HG03159 (cell line): ENCODE data around the gene ZNF592.

Experiments
- ATAC-seq: cut with Tn5 transposase; IDR thresholded peaks from one replicate; pipeline ENCODE4 v1.9.1; 2021; ENCODE audit warnings: mild to moderate bottlenecking, moderate library complexity; ENCODE audit not compliant: unreplicated experiment

Gene ZNF592

DNA sequence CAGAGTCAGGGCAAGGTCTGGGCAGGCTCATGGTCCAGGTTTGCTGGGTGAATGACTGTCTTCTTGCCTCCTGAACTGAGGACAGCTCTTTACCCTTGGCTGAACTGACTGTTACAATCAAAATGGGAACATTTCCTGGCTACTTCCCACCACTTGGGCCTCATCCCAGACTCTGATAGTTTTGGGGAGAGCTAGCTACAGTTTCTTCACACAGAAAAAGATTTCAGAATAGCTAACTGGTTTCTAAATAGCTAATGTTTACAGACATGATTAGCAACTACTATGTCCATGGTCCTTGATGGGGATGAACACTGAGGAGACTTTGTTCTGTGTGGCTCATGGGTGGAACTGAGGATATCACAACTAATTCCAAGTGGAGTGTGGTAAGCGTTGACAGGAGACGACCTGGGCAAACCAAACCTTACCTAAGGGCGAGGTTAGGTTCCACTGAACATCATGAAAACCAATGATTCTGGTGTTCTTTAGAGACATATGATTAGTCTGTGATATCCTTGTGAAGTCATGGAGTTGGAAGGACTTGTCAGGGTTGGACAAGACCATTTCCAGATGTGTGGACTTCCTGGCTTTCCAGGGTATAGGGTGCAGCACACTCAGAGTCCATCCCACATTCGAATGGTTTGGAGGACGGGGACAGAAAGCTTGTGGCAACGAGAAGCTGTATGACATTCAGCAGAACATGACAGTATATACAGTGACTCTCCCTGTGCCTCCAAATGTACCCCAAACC lies 76.0 kb downstream of the ZNF592 start:
- no peak for ATAC-seq

- ATAC-seq, result no peak
Measured at GRCh38 chr15:84826369-84826823, 78.0 kb downstream of the ZNF592 start.

GRCh38 chr15:84827246-84827645 lies 78.9 kb downstream of the ZNF592 start:
- ATAC-seq, result no peak

DNA sequence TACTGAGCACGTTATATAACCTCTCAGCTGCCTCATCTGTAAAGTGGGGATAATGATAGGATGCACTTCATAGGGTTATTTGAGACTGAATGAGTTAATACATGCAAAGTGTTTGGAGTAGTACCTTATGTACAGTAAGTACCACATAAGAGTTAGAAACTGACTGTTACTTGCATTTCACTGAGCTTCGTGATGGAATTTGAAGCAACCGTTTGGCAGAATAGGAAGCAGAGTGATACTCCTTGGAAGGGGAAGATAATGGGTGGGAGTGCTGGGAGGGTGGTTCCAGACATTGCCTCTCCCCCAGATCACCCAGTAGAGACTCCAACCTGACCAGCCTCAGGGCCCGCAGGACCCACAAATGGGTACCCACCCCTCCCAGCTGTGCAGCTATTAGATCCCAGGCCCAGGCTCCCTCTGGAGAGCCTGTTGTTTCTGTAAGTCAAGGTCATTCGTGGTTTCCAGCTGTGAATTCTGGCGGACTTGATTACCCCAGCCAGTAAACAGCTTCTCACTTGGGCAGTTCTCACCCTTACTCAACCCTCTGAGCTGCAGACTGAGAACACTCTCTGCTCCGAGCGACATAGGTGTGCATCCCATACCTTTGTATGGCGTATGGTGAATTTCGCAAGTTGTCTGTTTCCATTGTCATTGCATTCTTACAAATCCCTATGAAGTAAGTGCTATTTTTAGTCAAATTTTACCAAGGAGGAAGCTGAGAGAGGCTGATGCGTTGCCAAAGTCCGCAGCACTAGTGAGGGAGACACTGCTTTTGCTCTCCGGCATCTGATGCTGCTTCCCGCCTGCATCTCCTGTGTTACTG lies 79.9 kb downstream of the ZNF592 start:
- ATAC-seq, result no peak

DNA sequence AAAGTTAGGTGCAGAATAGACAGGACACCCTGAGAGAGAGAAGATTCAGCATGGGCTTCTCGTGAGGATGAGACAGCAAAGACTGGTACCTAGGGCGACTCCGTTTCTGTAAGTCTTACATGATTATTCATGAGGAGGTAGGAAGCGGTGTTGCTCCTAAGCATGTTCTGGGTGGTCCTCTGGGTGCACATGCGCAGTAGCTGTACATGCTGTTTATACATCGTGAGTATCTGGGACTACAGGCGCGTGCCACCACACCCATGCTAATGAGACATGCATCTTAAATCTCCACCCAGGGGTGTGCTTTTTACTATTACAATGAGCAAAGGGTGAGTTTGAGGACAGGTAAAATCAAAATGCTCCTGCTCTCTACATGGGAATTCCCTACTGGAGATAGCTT lies 81.0 kb downstream of the ZNF592 start:
- no peak for ATAC-seq

- no peak for ATAC-seq
Measured at GRCh38 chr15:84830036-84830435, 81.6 kb downstream of the ZNF592 start.

DNA sequence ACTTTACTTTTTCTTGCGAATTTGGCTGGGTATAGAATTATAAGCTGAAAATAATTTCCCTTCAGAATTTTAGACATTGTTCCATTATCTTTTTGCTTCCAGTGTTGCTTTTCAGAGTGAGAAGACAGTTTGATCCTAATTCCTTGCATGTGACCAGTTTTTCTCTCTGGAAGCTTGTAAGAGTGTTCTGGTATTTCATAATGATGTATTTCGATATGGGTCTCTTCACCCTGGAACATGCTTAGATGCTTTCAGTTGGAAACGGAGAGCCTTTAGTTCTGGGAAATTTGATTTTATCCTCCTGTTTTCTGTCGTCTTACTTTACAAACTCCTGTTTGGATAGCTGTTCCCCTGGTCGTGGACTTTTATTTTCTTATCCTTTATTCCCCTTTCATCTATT lies 82.6 kb downstream of the ZNF592 start:
- no peak for ATAC-seq

GRCh38 chr15:84831613-84832012 lies 83.2 kb downstream of the ZNF592 start:
- no peak for ATAC-seq

DNA sequence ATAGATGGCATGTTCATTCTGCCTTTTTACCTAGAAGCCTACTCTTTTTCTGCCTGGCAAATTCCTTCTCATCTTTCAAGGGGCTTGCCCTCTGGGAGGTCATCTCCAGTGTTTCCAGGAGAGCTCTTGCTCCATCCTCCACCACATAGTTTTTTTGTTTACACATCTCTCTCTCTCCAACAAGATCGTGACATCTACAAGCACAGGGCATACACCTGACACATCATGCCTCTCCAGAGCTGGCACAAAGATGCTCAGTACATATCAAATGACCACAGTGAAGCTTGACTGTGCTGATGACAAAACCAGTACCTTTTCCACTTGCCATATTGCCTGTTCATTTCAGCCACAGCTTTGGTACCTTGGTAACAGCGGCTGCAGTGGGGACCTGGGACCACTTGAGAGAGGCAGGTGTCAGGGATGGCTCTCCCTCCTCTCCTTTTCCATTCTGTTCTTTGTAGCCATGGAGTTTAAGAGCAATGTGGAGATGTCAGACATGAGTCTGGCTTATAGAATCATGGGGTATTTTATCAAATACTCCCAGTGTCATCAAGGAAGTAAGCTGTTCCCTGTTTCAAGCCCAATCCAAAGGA lies 84.2 kb downstream of the ZNF592 start:
- ATAC-seq, result no peak

DNA sequence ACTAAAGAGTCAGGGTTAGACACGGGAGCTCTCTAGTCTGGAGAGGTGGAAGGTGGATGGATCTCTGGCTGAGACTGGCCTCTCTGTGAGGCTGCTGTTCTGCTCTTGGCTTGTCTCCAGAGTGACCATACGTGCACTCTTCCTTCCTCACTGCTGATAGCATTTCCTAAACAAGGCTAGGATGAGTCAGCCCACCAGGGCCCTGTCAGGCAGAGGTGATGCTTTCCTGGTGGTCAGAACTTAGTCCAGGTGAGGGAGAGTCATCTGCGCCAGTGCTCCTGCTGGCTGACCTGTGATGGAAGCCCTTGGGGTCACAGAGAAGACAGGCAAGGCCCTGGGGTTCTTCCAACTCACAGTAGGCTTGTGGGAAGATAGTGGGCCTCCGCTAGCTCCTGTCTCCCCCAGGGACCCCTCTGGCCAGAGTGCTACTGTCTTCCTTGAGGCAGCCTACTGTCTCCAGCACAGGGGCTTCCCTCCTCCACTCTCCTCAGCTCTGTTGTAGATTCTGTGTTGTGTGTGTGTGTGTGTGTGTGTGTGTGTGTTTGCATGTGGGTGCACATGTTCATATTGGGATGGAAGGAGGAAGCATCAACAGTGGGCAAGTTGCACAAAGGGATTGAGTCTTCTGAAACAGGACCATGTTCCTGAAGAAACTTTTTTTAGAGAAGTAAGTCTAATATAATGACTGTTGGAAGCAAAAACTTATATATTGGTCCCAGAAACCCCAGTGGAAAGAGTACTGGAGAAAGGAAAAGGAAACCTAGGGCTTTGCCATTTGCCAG lies 85.2 kb downstream of the ZNF592 start:
- ATAC-seq, result no peak

DNA sequence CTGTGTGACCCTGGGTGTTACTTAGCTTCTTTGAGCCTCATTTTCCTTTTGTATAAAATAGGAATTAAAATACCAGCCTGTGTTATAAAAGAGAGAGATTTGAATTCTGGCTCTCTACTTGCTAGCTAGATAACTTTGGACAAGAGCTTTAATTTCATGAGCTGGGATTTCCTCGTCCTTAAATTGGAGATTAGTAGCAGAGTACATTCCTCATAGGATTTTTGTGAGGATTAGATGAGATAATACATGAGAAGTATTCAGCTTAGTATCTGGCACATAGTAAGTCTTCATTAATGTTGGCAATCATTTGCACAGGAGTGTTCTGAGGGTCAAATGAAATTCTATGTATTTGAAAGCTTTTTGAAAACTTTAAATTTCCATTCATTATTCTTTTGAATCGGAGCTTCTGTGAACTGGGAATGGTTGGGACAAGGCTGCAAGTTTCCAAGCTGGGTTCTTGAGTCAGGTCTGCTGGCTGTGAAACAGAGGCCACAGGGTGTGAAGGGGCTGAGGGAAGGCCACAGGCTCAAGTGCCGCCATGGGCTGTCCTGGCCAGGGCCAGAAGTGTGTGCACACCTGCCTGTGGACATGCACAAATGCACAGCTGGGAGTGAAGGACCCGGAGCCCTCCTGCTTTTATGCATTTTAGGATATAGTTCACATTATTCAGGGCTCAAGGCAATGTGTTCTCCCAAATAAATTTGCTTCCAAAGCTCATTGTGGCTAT lies 86.0 kb downstream of the ZNF592 start:
- no peak for ATAC-seq

GRCh38 chr15:84834969-84835368 lies 86.6 kb downstream of the ZNF592 start:
- no peak for ATAC-seq

DNA sequence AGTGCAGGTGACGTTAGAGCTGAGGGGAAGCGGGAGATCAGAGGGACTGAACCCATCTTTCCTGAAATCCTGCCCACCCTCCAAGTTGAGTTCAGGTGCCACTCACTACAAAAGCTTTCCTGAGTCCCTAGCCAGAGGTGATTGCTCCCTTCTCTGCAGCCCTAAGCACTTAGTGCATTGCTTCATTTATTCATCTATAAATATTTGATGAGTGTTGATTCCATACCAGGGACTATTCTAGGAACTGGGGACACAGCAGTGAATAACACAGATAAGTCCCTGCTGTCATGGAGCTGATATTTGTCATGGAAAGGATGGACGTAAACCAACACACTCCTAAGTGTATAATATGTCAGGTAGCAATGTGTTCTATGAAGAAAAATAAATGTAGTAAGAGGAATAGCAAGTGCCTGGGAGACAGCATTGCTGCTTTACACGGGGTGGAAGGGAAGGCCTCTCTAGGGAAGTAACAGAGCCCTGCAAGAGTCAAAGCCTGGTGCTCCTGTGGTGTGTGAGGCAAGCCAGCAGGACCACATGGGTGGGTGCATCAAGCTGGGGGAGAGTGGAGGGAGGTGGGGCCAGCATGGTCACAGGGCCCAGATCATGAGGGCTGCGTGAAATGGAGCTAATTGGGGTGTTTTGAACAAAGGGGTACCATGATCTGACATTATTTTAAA lies 87.4 kb downstream of the ZNF592 start:
- ATAC-seq, result no peak

DNA sequence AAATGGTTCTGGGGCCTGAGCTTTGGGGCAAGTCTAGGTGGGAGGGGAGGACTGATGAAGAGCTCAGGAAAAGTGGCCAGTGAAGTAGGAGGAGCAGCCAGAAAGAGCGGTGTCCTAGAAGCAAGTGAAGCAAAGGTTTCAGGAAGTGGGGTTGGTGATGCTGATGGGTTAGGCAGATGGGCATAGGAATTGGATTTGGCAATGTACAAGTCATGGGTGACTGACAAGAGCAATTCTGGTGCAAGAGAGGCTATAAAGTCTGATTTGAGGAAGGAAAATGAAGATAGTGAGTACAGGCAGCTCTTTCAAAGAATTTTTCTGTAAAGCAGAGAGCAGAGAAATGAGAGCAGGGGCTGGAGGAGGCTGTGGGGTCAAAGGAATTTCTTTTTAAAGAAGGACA lies 88.5 kb downstream of the ZNF592 start:
- ATAC-seq, result no peak

DNA sequence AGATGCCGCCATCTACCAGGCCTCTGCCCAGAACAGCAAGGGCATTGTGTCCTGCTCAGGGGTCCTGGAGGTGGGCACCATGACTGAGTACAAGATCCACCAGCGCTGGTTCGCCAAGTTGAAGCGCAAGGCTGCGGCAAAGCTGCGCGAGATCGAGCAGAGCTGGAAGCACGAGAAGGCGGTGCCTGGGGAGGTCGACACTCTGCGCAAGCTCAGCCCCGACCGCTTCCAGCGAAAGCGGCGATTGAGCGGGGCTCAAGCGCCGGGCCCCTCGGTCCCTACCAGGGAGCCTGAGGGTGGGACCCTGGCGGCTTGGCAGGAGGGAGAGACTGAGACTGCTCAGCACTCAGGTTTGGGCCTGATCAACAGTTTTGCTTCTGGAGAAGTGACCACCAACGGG lies 91.3 kb downstream of the ZNF592 start:
- no peak for ATAC-seq

DNA sequence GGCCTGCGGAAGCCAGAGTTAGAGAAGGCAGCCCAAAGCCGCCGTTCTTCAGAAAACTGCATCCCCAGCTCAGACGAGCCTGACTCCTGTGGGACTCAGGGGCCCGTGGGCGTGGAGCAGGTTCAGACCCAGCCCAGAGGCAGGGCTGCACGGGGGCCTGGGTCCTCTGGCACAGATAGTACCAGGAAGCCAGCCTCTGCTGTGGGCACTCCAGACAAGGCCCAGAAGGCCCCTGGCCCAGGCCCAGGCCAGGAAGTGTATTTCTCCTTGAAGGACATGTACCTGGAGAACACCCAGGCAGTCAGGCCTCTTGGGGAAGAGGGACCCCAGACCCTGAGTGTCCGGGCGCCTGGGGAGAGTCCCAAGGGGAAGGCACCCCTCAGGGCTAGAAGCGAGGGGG lies 91.9 kb downstream of the ZNF592 start:
- ATAC-seq, result no peak

GRCh38 chr15:84840741-84841429 lies 92.5 kb downstream of the ZNF592 start:
- no peak for ATAC-seq

- ATAC-seq, result no peak
Measured at GRCh38 chr15:84842781-84843180, 94.4 kb downstream of the ZNF592 start.

GRCh38 chr15:84844964-84845363 lies 96.6 kb downstream of the ZNF592 start:
- ATAC-seq, result no peak
